Measurements from ENCODE around the gene OVCH2.

GRCh38 chr11:7643314-7643713 lies 63.0 kb downstream of the OVCH2 start:
- TF ChIP-seq EZH2 (IDR thresholded peaks at IDR 0.05; ENCODE audit: low read depth, unreplicated experiment): no peak
- TF ChIP-seq POLR2AphosphoS5 (IDR thresholded peaks at IDR 0.05; ENCODE audit: low read depth): no peak
